Transverse colon (tissue), 4 donors: ENCODE results near the gene TDRD10. TPM values are rescaled to one million over a fixed set of nuclear protein-coding genes. Genes with fewer than 3 reads are reported as not detected.

ENCODE experiments used
- DNase-seq: peaks from one replicate; pipeline ENCODE4 v3.0.0-alpha.2; 2019
- H3K27ac ChIP-seq, 4 donors: fragments of 200-600 bp; sonication (generic); 2 replicates each; pipeline ENCODE4 v1.5.1; 2016 to 2018; ENCODE audit warnings: inconsistent platforms in 4 of 4
- H3K27me3 ChIP-seq: fragments of 200-600 bp; sonication (generic); 2 replicates; pipeline ENCODE4 v1.5.1; 2017; ENCODE audit warnings: inconsistent platforms
- H3K36me3 ChIP-seq, 4 donors: fragments of 200-600 bp; sonication (generic); 2 replicates each; pipeline ENCODE4 v1.5.1; 2017 to 2019; ENCODE audit warnings: inconsistent platforms in 4 of 4
- H3K4me1 ChIP-seq, 4 donors: fragments of 200-600 bp; sonication (generic); 2 replicates each; pipeline ENCODE4 v1.5.1; 2017 to 2020; ENCODE audit warnings: inconsistent platforms in 4 of 4
- H3K4me3 ChIP-seq, 4 donors: fragments of 200-600 bp; sonication (generic); 1 replicate in 1 of 4; 2 replicates in 3 of 4; pipeline versions ENCODE4 v1.5.1 to v1.6.1; 2017 to 2019; ENCODE audit warnings: inconsistent platforms in 4 of 4
- H3K9me3 ChIP-seq, 2 donors: fragments of 200-600 bp; sonication (generic); 2 replicates each; pipeline ENCODE4 v1.5.1; 2017 to 2019; ENCODE audit warnings: inconsistent platforms in 2 of 2
- CTCF ChIP-seq, 5 experiments: fragments of 200-600 bp in 3 of 5; fragments of 450-650 bp in 2 of 5; sonication (generic) in 3 of 5; IDR thresholded peaks; 1 replicate in 2 of 5; 2 replicates in 3 of 5; pipeline ENCODE4 v1.5.1; 2016 to 2017; ENCODE audit warnings: antibody characterized with exemption in 5 of 5, inconsistent platforms in 3 of 5, mild to moderate bottlenecking in 2 of 5, moderate library complexity in 1 of 5
- EP300 ChIP-seq: sonication (generic); formaldehyde crosslinking; IDR thresholded peaks from one replicate; pipeline ENCODE4 v1.6.1; 2017; ENCODE audit warnings: antibody characterized with exemption, low read depth
- POLR2A ChIP-seq: fragments of 450-650 bp; IDR thresholded peaks from one replicate; pipeline ENCODE4 v1.6.1; 2016; ENCODE audit warnings: antibody characterized with exemption, mild to moderate bottlenecking, moderate library complexity
- POLR2AphosphoS5 ChIP-seq, 3 donors: sonication (generic); formaldehyde crosslinking; IDR thresholded peaks; one replicate each; pipeline ENCODE4 v1.6.1; 2016; ENCODE audit warnings: antibody characterized with exemption in 3 of 3
- WGBS, 2 donors: methylation state at CpG; one replicate each; pipeline ENCODE4 v1.1.5; 2018; ENCODE audit warnings: low coverage in 1 of 2; 5-methylcytosine and 5-hydroxymethylcytosine counted together
- in situ Hi-C, 4 donors: fragments of 200-750 bp; cut with MboI; loops; one replicate each; pipeline versions ENCODE4 v1.15.0 to v1.15.1; 2017; ENCODE audit warnings: low sequenced_read_pairs in 3 of 4, low pct_ligation_motif_present in 1 of 4, low pct_unique_long_range_greater_than_20kb in 1 of 4
- intact Hi-C: fragments of 100-400 bp; cut with DNase I; formaldehyde crosslinking; loops from one replicate; pipeline ENCODE4 v1.15.1; 2023; ENCODE audit warnings: low total_unique reads
- total RNA-seq, 4 donors: library from RNA; depleted of rRNA; stranded (reverse); fragments of >200 nt; gene quantifications; one replicate each; pipeline ENCODE4 v1.1.0, GENCODE V29; 2016

TDRD10 gene
- total RNA-seq, 4 donors from 2014 or later, result 0.96 to 3.3 TPM; not detected in 2

GRCh38 chr1:154493276-154493675 is 8.7 kb upstream of the TDRD10 start:
- peak overlapping the region in 3 of 4 donors; percentile 23 to 49 (median 38) for H3K27ac ChIP-seq
- H3K4me3 ChIP-seq, result no peak overlapping the region
- WGBS, 2 donors, result 28 to 60% methylated on average over 1 to 8 of the region's 8 CpGs
- no peaks in the 10 kb centered on the region for H3K9me3 ChIP-seq
- in situ Hi-C loops (no loop called here), intact Hi-C loops (no loop called here)
- H3K27me3 ChIP-seq, result peaks cover 18% of the 10 kb centered on the region
- no peaks in the 10 kb centered on the region for H3K36me3 ChIP-seq
- H3K4me1 ChIP-seq, result peaks cover 0 to 6% (median 0%) of the 10 kb centered on the region in 4 donors
- DNase-seq, result peak; percentile 39
- no peak for TF ChIP-seq POLR2A
- no peak for TF ChIP-seq POLR2AphosphoS5 (IDR thresholded peaks at IDR 0.05)
- no peak for TF ChIP-seq EP300
- no peak for TF ChIP-seq CTCF (IDR thresholded peaks at IDR 0.05)

- H3K27ac ChIP-seq, result peak overlapping the region in 2 of 4 donors; percentile 28 to 31
- no peak overlapping the region for H3K4me3 ChIP-seq
- in situ Hi-C loops, result no loop called here
- no peak for DNase-seq
- H3K9me3 ChIP-seq, result no peaks in the 10 kb centered on the region
- TF ChIP-seq EP300, result no peak
- TF ChIP-seq CTCF (IDR thresholded peaks at IDR 0.05), result no peak
- TF ChIP-seq POLR2AphosphoS5 (IDR thresholded peaks at IDR 0.05), result no peak
- TF ChIP-seq POLR2A, result no peak
- 82 to 83% methylated on average over 8 of the region's 8 CpGs for WGBS, 2 donors
- H3K4me1 ChIP-seq, result peaks cover 0 to 6% (median 0%) of the 10 kb centered on the region in 4 donors
- peaks cover 43% of the 10 kb centered on the region for H3K27me3 ChIP-seq
- intact Hi-C loops, result no loop called here
- no peaks in the 10 kb centered on the region for H3K36me3 ChIP-seq
These were observed 6.3 kb upstream of the TDRD10 start for GRCh38 chr1:154495496-154496273.

- intact Hi-C loops, result no loop called here
- WGBS, 2 donors, result 79 to 84% methylated on average over 4 to 5 of the region's 5 CpGs
- H3K9me3 ChIP-seq, result no peaks in the 10 kb centered on the region
- peak overlapping the region in 3 of 4 donors; percentile 31 to 55 (median 31) for H3K27ac ChIP-seq
- peaks cover 50% of the 10 kb centered on the region for H3K27me3 ChIP-seq
- H3K4me1 ChIP-seq, result peaks cover 0 to 9% (median 2%) of the 10 kb centered on the region in 4 donors
- no peak for DNase-seq
- TF ChIP-seq EP300, result no peak
- no peak for TF ChIP-seq POLR2AphosphoS5 (IDR thresholded peaks at IDR 0.05)
- no peak for TF ChIP-seq POLR2A
- TF ChIP-seq CTCF (IDR thresholded peaks at IDR 0.05), result no peak
- H3K36me3 ChIP-seq, result no peaks in the 10 kb centered on the region
- no peak overlapping the region for H3K4me3 ChIP-seq
- in situ Hi-C loops, result no loop called here
These were observed 5.6 kb upstream of the TDRD10 start for GRCh38 chr1:154496383-154496782.

- no peaks in the 10 kb centered on the region for H3K36me3 ChIP-seq
- peaks cover 3 to 16% (median 8%) of the 10 kb centered on the region in 4 donors for H3K4me1 ChIP-seq
- no peak for DNase-seq
- peak overlapping the region in 2 of 4 donors; percentile 31 for H3K27ac ChIP-seq
- no peaks in the 10 kb centered on the region for H3K9me3 ChIP-seq
- WGBS, 2 donors, result 39 to 50% methylated on average over 5 of the region's 5 CpGs
- peaks cover 55% of the 10 kb centered on the region for H3K27me3 ChIP-seq
- in situ Hi-C loops (no loop called here), intact Hi-C loops (no loop called here)
- no peak for TF ChIP-seq POLR2A
- TF ChIP-seq CTCF (IDR thresholded peaks at IDR 0.05), result no peak
- no peak for TF ChIP-seq EP300
- TF ChIP-seq POLR2AphosphoS5 (IDR thresholded peaks at IDR 0.05), result peak in 2 of 3 donors; percentile 14 to 16
- no peak overlapping the region for H3K4me3 ChIP-seq
These were observed 4.8 kb upstream of the TDRD10 start for GRCh38 chr1:154497026-154497806.
